MM.1S (cell line): ENCODE data around the gene PXDC1.

Source experiments
- DNase-seq: peaks from one replicate; pipeline ENCODE4 v3.0.0-alpha.2; 2015
- H2AFZ ChIP-seq: fragments of 300-600 bp; sonication (generic); 2 replicates; pipeline ENCODE4 v1.6.0; 2016; ENCODE audit warnings: antibody characterized with exemption, low read length
- H3F3A ChIP-seq: fragments of 300-600 bp; sonication (generic); 2 replicates; pipeline ENCODE4 v1.6.1; 2016; ENCODE audit warnings: mild to moderate bottlenecking, antibody characterized with exemption, low read length, moderate library complexity, mixed read lengths; ENCODE audit not compliant: insufficient read depth
- H3K27ac ChIP-seq: fragments of 300-600 bp; sonication (generic); 2 replicates; pipeline ENCODE4 v1.5.1; 2016; ENCODE audit warnings: mild to moderate bottlenecking, low read length
- H3K27me3 ChIP-seq: fragments of 300-600 bp; sonication (generic); replicated peaks from 2 replicates; pipeline ENCODE4 v1.6.0; 2016; ENCODE audit warnings: low read length; ENCODE audit not compliant: insufficient read depth
- H3K36me3 ChIP-seq: fragments of 300-600 bp; sonication (generic); replicated peaks from 2 replicates; pipeline ENCODE4 v1.6.1; 2016; ENCODE audit warnings: mild to moderate bottlenecking, low read length, mixed read lengths; ENCODE audit not compliant: insufficient read depth
- H3K4me1 ChIP-seq: fragments of 300-600 bp; sonication (generic); 2 replicates; pipeline ENCODE4 v1.6.1; 2016; ENCODE audit warnings: low read length, mixed read lengths
- H3K4me2 ChIP-seq: fragments of 300-600 bp; sonication (generic); 2 replicates; pipeline ENCODE4 v1.6.0; 2016; ENCODE audit warnings: low read depth, low read length
- H3K4me3 ChIP-seq: fragments of 300-600 bp; sonication (generic); 2 replicates; pipeline ENCODE4 v1.5.1; 2016; ENCODE audit warnings: low read length, mixed read lengths
- H3K79me2 ChIP-seq: fragments of 300-600 bp; sonication (generic); 2 replicates; pipeline ENCODE4 v1.6.1; 2016; ENCODE audit warnings: mixed run types, low read length, mixed read lengths
- H3K9ac ChIP-seq: fragments of 300-600 bp; sonication (generic); 2 replicates; pipeline ENCODE4 v1.6.1; 2016; ENCODE audit warnings: low read length, mixed read lengths
- H3K9me2 ChIP-seq: fragments of 300-600 bp; sonication (generic); replicated peaks from 2 replicates; pipeline ENCODE4 v1.6.1; 2016; ENCODE audit warnings: mild to moderate bottlenecking, low read length, mixed read lengths; ENCODE audit not compliant: insufficient read depth
- H3K9me3 ChIP-seq: fragments of 300-600 bp; sonication (generic); replicated peaks from 2 replicates; pipeline ENCODE4 v1.6.1; 2016; ENCODE audit warnings: mild to moderate bottlenecking, low read length, mixed read lengths; ENCODE audit not compliant: insufficient read depth
- H4K20me1 ChIP-seq: fragments of 300-600 bp; sonication (generic); 2 replicates; pipeline ENCODE4 v1.6.1; 2016; ENCODE audit warnings: mild to moderate bottlenecking, low read length, moderate library complexity, mixed read lengths; ENCODE audit not compliant: insufficient read depth
- EZH2 ChIP-seq: fragments of 300-600 bp; sonication (generic); optimal IDR thresholded peaks from 2 replicates; pipeline ENCODE3; 2017; ENCODE audit warnings: low read depth, mild to moderate bottlenecking, antibody characterized with exemption, low read length, mixed read lengths
- EZH2phosphoT487 ChIP-seq: fragments of 300-600 bp; sonication (generic); IDR thresholded peaks from 2 replicates; pipeline ENCODE4 v1.6.1; 2018; ENCODE audit warnings: antibody characterized with exemption, low read length
- TF ChIP-seq, protein P1 (sequence below): fragments of 300-600 bp; sonication (generic); IDR thresholded peaks from 2 replicates; pipeline ENCODE4 v1.5.1; 2016; ENCODE audit warnings: antibody characterized with exemption, low read length, mixed read lengths

The PXDC1 gene

DNA sequence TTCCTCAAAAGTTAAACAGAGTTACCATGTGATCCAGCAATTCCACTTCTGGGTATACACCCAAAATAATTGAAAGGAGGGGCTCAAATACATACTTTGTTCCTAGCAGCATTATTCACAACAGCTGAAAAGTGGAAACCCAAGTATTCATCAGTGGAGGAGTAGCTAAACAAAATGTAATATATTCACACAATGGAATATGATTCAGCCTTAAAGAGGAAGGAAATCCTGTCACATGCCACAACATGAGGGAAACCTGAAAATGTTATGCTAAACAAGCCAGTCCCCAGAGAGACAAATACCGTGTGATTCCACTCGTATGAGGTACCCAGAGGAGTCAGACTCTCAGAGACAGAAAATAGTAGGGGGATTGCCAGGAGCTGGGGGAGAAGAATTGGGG lies 44.5 kb downstream of the PXDC1 start:
- Histone ChIP-seq H3K4me2 (no peak overlapping the region), H3K27me3 (no peaks in the 10 kb centered on the region), H3K4me1 (no peaks in the 10 kb centered on the region), H3K9ac (no peak overlapping the region), H3K9me3 (no peaks in the 10 kb centered on the region), H3K4me3 (no peak overlapping the region), H3K36me3 (no peaks in the 10 kb centered on the region), H3K27ac (no peak overlapping the region), H3F3A (no peaks in the 10 kb centered on the region), H3K79me2 (no peaks in the 10 kb centered on the region), H4K20me1 (no peaks in the 10 kb centered on the region), H3K9me2 (no peaks in the 10 kb centered on the region), H2AFZ (no peak overlapping the region)
- DNase-seq: no peak
- TF ChIP-seq, protein P1, sequence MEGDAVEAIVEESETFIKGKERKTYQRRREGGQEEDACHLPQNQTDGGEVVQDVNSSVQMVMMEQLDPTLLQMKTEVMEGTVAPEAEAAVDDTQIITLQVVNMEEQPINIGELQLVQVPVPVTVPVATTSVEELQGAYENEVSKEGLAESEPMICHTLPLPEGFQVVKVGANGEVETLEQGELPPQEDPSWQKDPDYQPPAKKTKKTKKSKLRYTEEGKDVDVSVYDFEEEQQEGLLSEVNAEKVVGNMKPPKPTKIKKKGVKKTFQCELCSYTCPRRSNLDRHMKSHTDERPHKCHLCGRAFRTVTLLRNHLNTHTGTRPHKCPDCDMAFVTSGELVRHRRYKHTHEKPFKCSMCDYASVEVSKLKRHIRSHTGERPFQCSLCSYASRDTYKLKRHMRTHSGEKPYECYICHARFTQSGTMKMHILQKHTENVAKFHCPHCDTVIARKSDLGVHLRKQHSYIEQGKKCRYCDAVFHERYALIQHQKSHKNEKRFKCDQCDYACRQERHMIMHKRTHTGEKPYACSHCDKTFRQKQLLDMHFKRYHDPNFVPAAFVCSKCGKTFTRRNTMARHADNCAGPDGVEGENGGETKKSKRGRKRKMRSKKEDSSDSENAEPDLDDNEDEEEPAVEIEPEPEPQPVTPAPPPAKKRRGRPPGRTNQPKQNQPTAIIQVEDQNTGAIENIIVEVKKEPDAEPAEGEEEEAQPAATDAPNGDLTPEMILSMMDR: no peak
- TF ChIP-seq EZH2phosphoT487 (no peak), EZH2 (no peak)

DNA sequence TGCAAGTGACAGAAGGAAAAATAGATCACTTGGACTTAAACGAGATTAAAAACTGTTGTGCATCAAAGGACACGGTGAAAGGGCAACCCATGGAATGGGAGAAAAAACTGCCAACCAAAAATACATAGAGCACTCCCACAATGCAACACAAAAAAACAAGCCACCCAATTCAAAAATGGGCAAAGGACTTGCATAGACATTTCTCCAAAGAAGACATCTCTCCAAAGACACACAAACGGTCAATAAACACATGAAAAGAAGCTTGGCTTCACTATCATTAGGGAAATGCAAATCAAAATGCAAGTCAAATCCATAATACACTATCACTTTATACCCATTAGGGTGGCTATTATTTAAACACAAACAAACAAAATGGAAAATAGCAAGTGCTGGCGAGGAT lies 45.0 kb downstream of the PXDC1 start:
- TF ChIP-seq EZH2: no peak
- TF ChIP-seq, protein P1: no peak
- TF ChIP-seq EZH2phosphoT487: no peak
- Histone ChIP-seq H3K9me3 (no peaks in the 10 kb centered on the region), H3K79me2 (no peaks in the 10 kb centered on the region), H3K9me2 (no peaks in the 10 kb centered on the region), H3K36me3 (no peaks in the 10 kb centered on the region), H3F3A (no peaks in the 10 kb centered on the region), H3K4me1 (no peaks in the 10 kb centered on the region), H3K9ac (no peak overlapping the region), H3K27me3 (no peaks in the 10 kb centered on the region), H3K4me2 (no peak overlapping the region), H4K20me1 (no peaks in the 10 kb centered on the region), H2AFZ (no peak overlapping the region), H3K27ac (no peak overlapping the region), H3K4me3 (no peak overlapping the region)
- DNase-seq: no peak

DNA sequence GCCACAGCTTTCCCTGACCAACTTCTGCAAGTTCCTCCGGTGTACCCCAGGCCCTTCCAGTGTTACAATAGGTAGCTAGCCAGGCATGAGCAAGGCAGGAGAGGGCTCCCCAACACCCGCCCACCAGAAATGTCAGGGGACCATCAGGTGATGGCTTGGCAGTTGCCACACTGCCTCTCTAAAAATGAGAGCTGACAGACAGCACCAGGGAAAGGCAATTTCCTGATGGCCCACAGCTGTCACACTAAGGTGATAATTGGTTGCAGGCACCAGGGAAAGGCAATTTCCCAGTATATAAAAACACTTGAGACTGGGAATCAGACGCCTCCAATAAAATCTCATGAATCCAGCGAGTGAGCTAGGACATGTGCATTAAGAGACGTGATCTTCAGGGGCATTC lies 49.9 kb downstream of the PXDC1 start:
- TF ChIP-seq EZH2 (no peak), EZH2phosphoT487 (no peak)
- TF ChIP-seq, protein P1: no peak
- Histone ChIP-seq H3F3A (no peaks in the 10 kb centered on the region), H4K20me1 (no peaks in the 10 kb centered on the region), H3K27ac (no peak overlapping the region), H2AFZ (no peak overlapping the region), H3K36me3 (no peaks in the 10 kb centered on the region), H3K9ac (no peak overlapping the region), H3K4me2 (no peak overlapping the region), H3K79me2 (no peaks in the 10 kb centered on the region), H3K4me3 (no peak overlapping the region), H3K4me1 (no peaks in the 10 kb centered on the region), H3K27me3 (no peaks in the 10 kb centered on the region), H3K9me2 (no peaks in the 10 kb centered on the region), H3K9me3 (no peaks in the 10 kb centered on the region)
- DNase-seq: no peak
